Right atrium auricular region (tissue), 2 donors: Measurements from ENCODE around the gene C1D. TPM values are rescaled to one million over a fixed set of nuclear protein-coding genes. Genes with fewer than 3 reads are reported as not detected.

Source experiments
- DNase-seq: peaks from one replicate; pipeline ENCODE4 v3.0.0-alpha.2; 2019; ENCODE audit warnings: low spot score
- H3K27ac ChIP-seq, 2 donors: fragments of 200-600 bp; sonication (generic); 1 replicate in 1 of 2; 2 replicates in 1 of 2; pipeline ENCODE4 v1.5.1; 2016 to 2019
- H3K27me3 ChIP-seq, 2 donors: fragments of 200-600 bp; sonication (generic); one replicate each; pipeline versions ENCODE4 v1.5.1 to v1.6.0; 2017 to 2019
- H3K36me3 ChIP-seq: fragments of 200-600 bp; sonication (generic); one replicate; pipeline ENCODE4 v1.5.1; 2016
- H3K4me1 ChIP-seq, 2 donors: fragments of 200-600 bp; sonication (generic); one replicate each; pipeline versions ENCODE4 v1.5.1 to v1.6.0; 2017 to 2019
- H3K4me3 ChIP-seq, 2 donors: fragments of 200-600 bp; sonication (generic); 1 replicate in 1 of 2; 2 replicates in 1 of 2; pipeline ENCODE4 v1.5.1; 2017 to 2019; ENCODE audit warnings: mild to moderate bottlenecking in 1 of 2, moderate library complexity in 1 of 2
- H3K9me3 ChIP-seq, 2 donors: fragments of 200-600 bp; sonication (generic); one replicate each; pipeline ENCODE4 v1.5.1; 2019
- total RNA-seq, 2 donors: library from RNA; depleted of rRNA; stranded (reverse); fragments of >200 nt; gene quantifications; one replicate each; pipeline ENCODE4 v1.1.0, GENCODE V29; 2016
- TF ChIP-seq, protein P1 (sequence below), 2 donors: fragments of 200-600 bp; sonication (generic); IDR thresholded peaks; one replicate each; pipeline ENCODE4 v1.5.1; 2019; ENCODE audit warnings: antibody characterized with exemption in 2 of 2

The C1D gene
- total RNA-seq, 2 donors from 2014 or later: 29.2 to 31.1 TPM

DNA sequence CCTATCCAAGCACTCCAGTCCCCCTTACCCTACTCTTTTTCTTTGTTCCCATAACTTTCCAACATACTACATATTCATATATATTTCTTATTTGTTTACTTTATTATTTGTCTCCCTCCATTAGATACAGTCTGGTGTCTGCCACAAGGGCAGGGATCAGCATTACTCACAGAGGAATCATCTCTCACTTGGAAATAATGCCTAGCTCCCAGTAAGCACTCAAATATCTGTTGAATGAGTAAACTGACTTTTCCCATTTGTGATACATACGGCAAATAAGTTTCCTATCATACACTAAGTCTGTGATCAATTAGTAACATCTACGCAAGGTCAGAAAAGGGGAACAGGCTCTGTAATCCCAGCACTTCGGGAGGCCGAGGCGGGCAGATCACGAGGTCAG is 18.7 kb downstream of the C1D start:
- no peak overlapping the region for H3K4me3 ChIP-seq
- no peaks in the 10 kb centered on the region for H3K27me3 ChIP-seq
- no peak overlapping the region for H3K27ac ChIP-seq
- H3K9me3 ChIP-seq: no peaks in the 10 kb centered on the region
- TF ChIP-seq, protein P1, sequence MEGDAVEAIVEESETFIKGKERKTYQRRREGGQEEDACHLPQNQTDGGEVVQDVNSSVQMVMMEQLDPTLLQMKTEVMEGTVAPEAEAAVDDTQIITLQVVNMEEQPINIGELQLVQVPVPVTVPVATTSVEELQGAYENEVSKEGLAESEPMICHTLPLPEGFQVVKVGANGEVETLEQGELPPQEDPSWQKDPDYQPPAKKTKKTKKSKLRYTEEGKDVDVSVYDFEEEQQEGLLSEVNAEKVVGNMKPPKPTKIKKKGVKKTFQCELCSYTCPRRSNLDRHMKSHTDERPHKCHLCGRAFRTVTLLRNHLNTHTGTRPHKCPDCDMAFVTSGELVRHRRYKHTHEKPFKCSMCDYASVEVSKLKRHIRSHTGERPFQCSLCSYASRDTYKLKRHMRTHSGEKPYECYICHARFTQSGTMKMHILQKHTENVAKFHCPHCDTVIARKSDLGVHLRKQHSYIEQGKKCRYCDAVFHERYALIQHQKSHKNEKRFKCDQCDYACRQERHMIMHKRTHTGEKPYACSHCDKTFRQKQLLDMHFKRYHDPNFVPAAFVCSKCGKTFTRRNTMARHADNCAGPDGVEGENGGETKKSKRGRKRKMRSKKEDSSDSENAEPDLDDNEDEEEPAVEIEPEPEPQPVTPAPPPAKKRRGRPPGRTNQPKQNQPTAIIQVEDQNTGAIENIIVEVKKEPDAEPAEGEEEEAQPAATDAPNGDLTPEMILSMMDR (IDR thresholded peaks at IDR 0.05): no peak
- DNase-seq: no peak
- H3K36me3 ChIP-seq: peaks cover 21% of the 10 kb centered on the region
- no peaks in the 10 kb centered on the region for H3K4me1 ChIP-seq

- DNase-seq: no peak
- no peak overlapping the region for H3K4me3 ChIP-seq
- no peaks in the 10 kb centered on the region for H3K9me3 ChIP-seq
- H3K27ac ChIP-seq: no peak overlapping the region
- H3K27me3 ChIP-seq: no peaks in the 10 kb centered on the region
- peaks cover 21% of the 10 kb centered on the region for H3K36me3 ChIP-seq
- H3K4me1 ChIP-seq: no peaks in the 10 kb centered on the region
- TF ChIP-seq, protein P1 (IDR thresholded peaks at IDR 0.05): no peak
Measured at GRCh38 chr2:68043695-68044094, 19.1 kb downstream of the C1D start.

GRCh38 chr2:68043032-68043431 is 19.8 kb downstream of the C1D start:
- no peaks in the 10 kb centered on the region for H3K4me1 ChIP-seq
- TF ChIP-seq, protein P1 (IDR thresholded peaks at IDR 0.05): no peak

GRCh38 chr2:68041704-68042245 is 21.0 kb downstream of the C1D start:
- Histone ChIP-seq H3K9me3 (no peaks in the 10 kb centered on the region), H3K4me1 (no peaks in the 10 kb centered on the region), H3K27me3 (no peaks in the 10 kb centered on the region), H3K4me3 (no peak overlapping the region), H3K36me3 (peaks cover 21% of the 10 kb centered on the region), H3K27ac (no peak overlapping the region)
- TF ChIP-seq, protein P1 (IDR thresholded peaks at IDR 0.05): no peak
- DNase-seq: no peak

More at GRCh38 chr2:68043032-68043431, 19.8 kb downstream of the C1D start:
- Histone ChIP-seq H3K36me3 (peaks cover 21% of the 10 kb centered on the region), H3K27me3 (no peaks in the 10 kb centered on the region), H3K27ac (no peak overlapping the region), H3K4me3 (no peak overlapping the region), H3K9me3 (no peaks in the 10 kb centered on the region)
- no peak for DNase-seq

- no peaks in the 10 kb centered on the region for H3K4me1 ChIP-seq
- no peaks in the 10 kb centered on the region for H3K9me3 ChIP-seq
- DNase-seq: no peak
- TF ChIP-seq, protein P1 (IDR thresholded peaks at IDR 0.05): no peak
- H3K4me3 ChIP-seq: no peak overlapping the region
- no peak overlapping the region for H3K27ac ChIP-seq
- H3K27me3 ChIP-seq: no peaks in the 10 kb centered on the region
- peaks cover 7% of the 10 kb centered on the region for H3K36me3 ChIP-seq
Measured at GRCh38 chr2:68040078-68040477, 22.7 kb downstream of the C1D start.

DNA sequence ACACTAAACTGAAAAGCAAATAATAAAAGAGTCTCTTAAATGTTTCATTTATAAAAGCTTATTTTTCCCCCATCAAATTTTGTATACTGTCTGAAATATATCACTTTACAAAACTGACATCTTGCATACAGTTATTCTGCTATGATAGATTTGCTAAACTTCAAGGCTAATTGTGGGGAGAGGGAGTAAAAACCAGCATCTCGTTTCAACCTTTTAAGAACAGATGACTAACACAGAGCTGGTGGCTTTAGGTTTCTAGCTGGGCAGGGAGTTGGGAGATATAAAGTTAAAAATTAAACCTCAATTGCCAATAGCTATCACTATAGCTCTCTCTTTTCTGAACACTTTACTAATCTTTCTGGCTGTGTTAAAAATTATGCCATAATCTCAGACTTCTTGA is 23.5 kb downstream of the C1D start:
- TF ChIP-seq, protein P1 (IDR thresholded peaks at IDR 0.05): no peak

More for the DNA sequence above, 23.5 kb downstream of the C1D start:
- Histone ChIP-seq H3K4me1 (no peaks in the 10 kb centered on the region), H3K4me3 (no peak overlapping the region), H3K9me3 (no peaks in the 10 kb centered on the region), H3K36me3 (peaks cover 7% of the 10 kb centered on the region), H3K27ac (no peak overlapping the region), H3K27me3 (no peaks in the 10 kb centered on the region)
- no peak for DNase-seq
